ENCODE results near the gene TJP3.

DNA sequence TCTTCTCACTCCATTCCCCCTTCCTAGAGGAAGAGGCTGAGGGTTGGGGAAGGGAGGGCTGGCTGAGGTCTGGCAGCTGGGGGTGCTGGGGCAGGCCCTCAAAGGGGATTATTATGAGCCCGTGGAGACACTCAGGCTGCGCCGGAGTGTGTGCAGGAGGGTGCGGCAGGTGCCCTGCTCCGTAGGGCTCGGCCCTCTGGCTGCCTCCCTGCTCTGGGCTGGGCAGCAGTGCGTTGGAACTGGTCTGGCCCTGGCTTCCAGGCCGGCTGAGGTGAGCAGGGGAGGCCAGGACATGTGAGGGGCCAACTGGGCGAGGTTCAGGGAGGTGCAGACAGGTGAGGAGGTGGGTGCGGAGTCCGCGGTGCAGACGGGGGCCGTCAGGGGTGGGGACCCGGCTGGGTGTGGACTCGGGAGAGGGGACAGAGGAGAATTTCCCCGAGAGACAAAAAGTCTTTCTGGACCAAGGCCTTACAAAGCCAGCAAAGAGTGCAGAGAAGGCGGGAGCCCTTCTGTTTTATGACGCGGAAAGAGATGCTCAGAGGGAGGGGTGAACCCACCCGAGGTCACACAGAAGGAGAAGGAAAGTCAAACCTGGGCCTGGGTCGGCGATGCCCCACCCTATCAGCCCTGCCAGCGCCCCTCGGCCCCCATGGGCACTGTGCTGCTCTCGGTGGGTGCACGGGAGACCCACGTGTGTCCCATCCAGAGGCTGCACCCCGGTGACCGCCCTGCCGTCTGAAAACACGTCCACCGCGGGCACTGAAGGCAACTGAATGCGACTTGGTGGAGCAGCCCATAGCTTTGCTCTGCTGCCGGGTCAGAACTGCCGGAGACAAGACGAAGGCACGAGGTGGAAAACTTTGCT is 38.9 kb upstream of the TJP3 start:
- TF ChIP-seq CTCF (IDR thresholded peaks at IDR 0.05; ENCODE audit: low read length) (no peak), EZH2 (optimal IDR thresholded peaks at IDR 0.05; ENCODE audit: low read depth, low read length) (no peak)
